H1 (cell line): ENCODE results near the gene JAKMIP2. TPM values are rescaled to one million over a fixed set of nuclear protein-coding genes. Genes with fewer than 3 reads are reported as not detected.

Source experiments
- CTCF ChIA-PET: fragments of 300-600 bp; sonication (Branson Sonifier 250); formaldehyde crosslinking; loops from one replicate; lab custom pipeline; 2021; ENCODE audit not compliant: partially characterized antibody; lab: Charles Lee
- POLR2A ChIA-PET: fragments of 300-600 bp; sonication (Branson Sonifier 250); formaldehyde crosslinking; loops from one replicate; lab custom pipeline; 2021; ENCODE audit warnings: inconsistent platforms; ENCODE audit not compliant: partially characterized antibody; lab: Charles Lee
- DNase-seq, 2 experiments: peaks; one replicate each; pipeline versions ENCODE4 v3.0.0 to v3.0.0-alpha.2; 2010 to 2022; ENCODE audit warnings: low spot score in 2 of 2, low read depth in 1 of 2, mixed read lengths in 1 of 2
- FAIRE-seq: peaks from 2 replicates; lab custom pipeline; 2011; peaks lifted over from hg19 to GRCh38; lab: Jason Lieb, UNC
- H2AFZ ChIP-seq: 2 replicates; pipeline ENCODE4 v1.8.1; 2012; ENCODE audit warnings: low read length, inconsistent platforms
- H2AK5ac ChIP-seq: 2 replicates; pipeline ENCODE4 v1.6.1; 2013; ENCODE audit warnings: low read depth, low read length
- H2BK120ac ChIP-seq: replicated peaks from 2 replicates; pipeline ENCODE3; 2013; ENCODE audit warnings: low read depth, low read length, inconsistent platforms
- H2BK12ac ChIP-seq: 2 replicates; pipeline ENCODE4 v1.6.1; 2013; ENCODE audit warnings: low read depth, low read length
- H2BK15ac ChIP-seq: 2 replicates; pipeline ENCODE4 v1.6.1; 2013; ENCODE audit warnings: low read length
- H2BK20ac ChIP-seq: 2 replicates; pipeline ENCODE4 v1.6.1; 2013; ENCODE audit warnings: low read length
- H2BK5ac ChIP-seq: 2 replicates; pipeline ENCODE4 v1.6.1; 2013; ENCODE audit warnings: low read depth, low read length
- H3K14ac ChIP-seq: 2 replicates; pipeline ENCODE4 v1.6.1; 2013; ENCODE audit warnings: inconsistent platforms; ENCODE audit not compliant: insufficient read length
- H3K18ac ChIP-seq: 2 replicates; pipeline ENCODE4 v1.6.1; 2013; ENCODE audit warnings: low read length; ENCODE audit errors: extremely low read depth
- H3K23ac ChIP-seq: 2 replicates; pipeline ENCODE4 v1.6.1; 2013; ENCODE audit warnings: inconsistent platforms; ENCODE audit not compliant: insufficient read length
- H3K23me2 ChIP-seq: 2 replicates; pipeline ENCODE4 v1.6.1; 2013; ENCODE audit warnings: low read depth, low read length
- H3K27ac ChIP-seq: 2 replicates; pipeline ENCODE4 v1.6.1; 2011; ENCODE audit warnings: low read depth, low read length, inconsistent platforms
- H3K27me3 ChIP-seq, 4 experiments: replicated peaks in 1 of 4; 1 replicate in 1 of 4; 2 replicates in 3 of 4; pipeline versions ENCODE4 v1.6.1 to v1.8.1; 2011 to 2013; ENCODE audit warnings: low read length in 3 of 4, mild to moderate bottlenecking in 3 of 4, inconsistent platforms in 2 of 4, mixed read lengths in 2 of 4, moderate library complexity in 1 of 4; ENCODE audit not compliant: control insufficient read depth in 3 of 4, insufficient read depth in 3 of 4; ENCODE audit errors: extremely low read depth in 1 of 4
- H3K36me3 ChIP-seq, 4 experiments: 2 replicates each; pipeline versions ENCODE4 v1.6.1 to v1.8.1; 2011 to 2013; ENCODE audit warnings: mild to moderate bottlenecking in 4 of 4, low read length in 3 of 4, moderate library complexity in 2 of 4, control low read depth in 1 of 4, inconsistent platforms in 1 of 4; ENCODE audit not compliant: insufficient read depth in 4 of 4, control insufficient read depth in 2 of 4
- H3K4ac ChIP-seq: replicated peaks from 2 replicates; pipeline ENCODE3; 2013; ENCODE audit warnings: low read length, low read depth, mixed read lengths, inconsistent platforms; ENCODE audit not compliant: insufficient read length
- H3K4me1 ChIP-seq, 4 experiments: replicated peaks in 1 of 4; 1 replicate in 1 of 4; 2 replicates in 3 of 4; pipeline versions ENCODE4 v1.6.1 to v1.8.1; 2011 to 2013; ENCODE audit warnings: low read length in 3 of 4, inconsistent platforms in 2 of 4, mixed read lengths in 1 of 4; ENCODE audit not compliant: insufficient read depth in 4 of 4, control insufficient read depth in 3 of 4
- H3K4me2 ChIP-seq, 2 experiments: 2 replicates each; pipeline versions ENCODE4 v1.6.1 to v1.8.1; 2011 to 2013; ENCODE audit warnings: low read depth in 2 of 2, low read length in 2 of 2, control low read depth in 1 of 2, inconsistent platforms in 1 of 2, mild to moderate bottlenecking in 1 of 2; ENCODE audit not compliant: insufficient read depth in 1 of 2
- H3K4me3 ChIP-seq, 4 experiments: fragments of 200-600, 300-600 bp in 1 of 4; sonication (generic), shearing (Covaris generic), sonication (Bioruptor Twin) in 1 of 4; 2 replicates each; pipeline versions ENCODE4 v1.5.1 to v1.8.1; 2011 to 2016; ENCODE audit warnings: low read length in 4 of 4, low read depth in 3 of 4, control low read depth in 2 of 4, inconsistent platforms in 2 of 4, mild to moderate bottlenecking in 2 of 4, mixed read lengths in 1 of 4, moderate library complexity in 1 of 4; ENCODE audit not compliant: insufficient read depth in 2 of 4; ENCODE audit errors: extremely low read depth in 1 of 4
- H3K56ac ChIP-seq: replicated peaks from 2 replicates; pipeline ENCODE3; 2013; ENCODE audit warnings: low read depth, mild to moderate bottlenecking, mixed read lengths, low read length, inconsistent platforms; ENCODE audit not compliant: insufficient read length
- H3K79me1 ChIP-seq: 2 replicates; pipeline ENCODE4 v1.6.1; 2013; ENCODE audit warnings: low read depth, low read length, control low read depth
- H3K79me2 ChIP-seq, 2 experiments: 2 replicates each; pipeline versions ENCODE4 v1.6.1 to v1.8.1; 2012 to 2013; ENCODE audit warnings: low read length in 2 of 2, mild to moderate bottlenecking in 2 of 2, inconsistent platforms in 1 of 2; ENCODE audit not compliant: insufficient read depth in 2 of 2, control insufficient read depth in 1 of 2
- H3K9ac ChIP-seq, 4 experiments: replicated peaks in 1 of 4; 1 replicate in 1 of 4; 2 replicates in 3 of 4; pipeline versions ENCODE4 v1.6.1 to v1.8.1; 2011 to 2013; ENCODE audit warnings: low read depth in 3 of 4, low read length in 3 of 4, control low read depth in 2 of 4, mild to moderate bottlenecking in 2 of 4, moderate library complexity in 2 of 4, inconsistent platforms in 1 of 4; ENCODE audit errors: extremely low read depth in 1 of 4
- H3K9me3 ChIP-seq, 2 experiments: 2 replicates each; pipeline versions ENCODE4 v1.6.1 to v1.8.1; 2012 to 2013; ENCODE audit warnings: mild to moderate bottlenecking in 2 of 2, moderate library complexity in 2 of 2, control low read depth in 1 of 2, inconsistent platforms in 1 of 2, low read depth in 1 of 2, low read length in 1 of 2, mixed read lengths in 1 of 2; ENCODE audit not compliant: insufficient read depth in 2 of 2
- H4K20me1 ChIP-seq, 2 experiments: replicated peaks in 1 of 2; 2 replicates each; pipeline versions ENCODE3 to v1.8.1; 2011 to 2013; ENCODE audit warnings: inconsistent platforms in 2 of 2, low read length in 2 of 2, mild to moderate bottlenecking in 1 of 2; ENCODE audit not compliant: insufficient read depth in 2 of 2, control insufficient read depth in 1 of 2
- H4K5ac ChIP-seq: 2 replicates; pipeline ENCODE4 v1.6.1; 2013; ENCODE audit warnings: low read length, low read depth, mixed read lengths, inconsistent platforms; ENCODE audit not compliant: insufficient read length
- H4K8ac ChIP-seq: 2 replicates; pipeline ENCODE4 v1.8.0; 2013; ENCODE audit warnings: mild to moderate bottlenecking, moderate library complexity, low read length, inconsistent platforms; ENCODE audit not compliant: insufficient read depth; ENCODE audit errors: extremely low read depth
- H4K91ac ChIP-seq: replicated peaks from 2 replicates; pipeline ENCODE3; 2013; ENCODE audit warnings: low read length, mixed read lengths, inconsistent platforms; ENCODE audit not compliant: insufficient read length
- BRCA1 ChIP-seq: IDR thresholded peaks from 2 replicates; pipeline ENCODE4 v1.6.1; 2012; ENCODE audit warnings: low read depth, low read length, improper control_type of control experiment
- CHD1 ChIP-seq: IDR thresholded peaks from 2 replicates; pipeline ENCODE4 v1.6.1; 2012; ENCODE audit warnings: low read depth, low read length, improper control_type of control experiment
- EP300 ChIP-seq, 2 experiments: IDR thresholded peaks; 1 replicate in 1 of 2; 2 replicates in 1 of 2; pipeline ENCODE4 v1.6.1; 2011 to 2012; ENCODE audit warnings: low read depth in 2 of 2, low read length in 2 of 2, mild to moderate bottlenecking in 2 of 2, borderline replicate concordance in 1 of 2, inconsistent platforms in 1 of 2, moderate library complexity in 1 of 2
- GTF2F1 ChIP-seq: IDR thresholded peaks from 2 replicates; pipeline ENCODE4 v1.6.1; 2012; ENCODE audit warnings: low read depth, low read length, improper control_type of control experiment, borderline replicate concordance
- HDAC6 ChIP-seq: IDR thresholded peaks from one replicate; pipeline ENCODE4 v1.7.1; 2012; ENCODE audit warnings: low read depth, mild to moderate bottlenecking, inconsistent platforms, low read length, moderate library complexity
- NANOG ChIP-seq: IDR thresholded peaks from 2 replicates; pipeline ENCODE4 v1.6.1; 2011; ENCODE audit warnings: low read length, low read depth, mild to moderate bottlenecking, inconsistent platforms; ENCODE audit not compliant: insufficient read depth, poor library complexity, severe bottlenecking
- POLR2AphosphoS5 ChIP-seq: IDR thresholded peaks from 2 replicates; pipeline ENCODE4 v1.6.1; 2011; ENCODE audit warnings: low read depth, low read length
- POU5F1 ChIP-seq: IDR thresholded peaks from 2 replicates; pipeline ENCODE4 v1.6.1; 2011; ENCODE audit warnings: low read depth, mild to moderate bottlenecking, low read length, moderate library complexity
- RXRA ChIP-seq: IDR thresholded peaks from 2 replicates; pipeline ENCODE4 v1.6.1; 2011; ENCODE audit warnings: low read depth, mild to moderate bottlenecking, low read length, moderate library complexity; ENCODE audit not compliant: insufficient read depth
- SIRT6 ChIP-seq: IDR thresholded peaks from one replicate; pipeline ENCODE4 v1.7.1; 2012; ENCODE audit warnings: low read length, inconsistent platforms
- SP2 ChIP-seq: IDR thresholded peaks from 2 replicates; pipeline ENCODE4 v1.6.1; 2012; ENCODE audit warnings: mild to moderate bottlenecking, low read length, inconsistent platforms
- SRF ChIP-seq: IDR thresholded peaks from 2 replicates; pipeline ENCODE4 v1.6.1; 2011; ENCODE audit warnings: mild to moderate bottlenecking, low read depth, low read length, moderate library complexity
- TEAD4 ChIP-seq: IDR thresholded peaks from 2 replicates; pipeline ENCODE4 v1.6.1; 2012; ENCODE audit warnings: low read depth, low read length, inconsistent platforms, mixed read lengths
- WGBS, 2 experiments: shearing (Covaris generic) in 1 of 2; methylation state at CpG; one replicate each; pipeline versions ENCODE4 v1.1.6 to v1.1.7; 2013 to 2015; ENCODE audit warnings: low lambda C conversion rate in 2 of 2, mixed read lengths in 2 of 2, inconsistent platforms in 1 of 2, low coverage in 1 of 2, missing lambda C conversion rate in 1 of 2; ENCODE audit not compliant: insufficient replicate concordance in 2 of 2, insufficient coverage in 1 of 2, insufficient read length in 1 of 2; ENCODE audit errors: extremely low coverage in 1 of 2, missing lambda C conversion rate in 1 of 2; 5-methylcytosine and 5-hydroxymethylcytosine counted together
- polyA plus RNA-seq, 7 experiments: library from polyadenylated mRNA; depleted of rRNA in 3 of 7; stranded (reverse) in 5 of 7; unstranded in 2 of 7; fragments of >200 nt in 5 of 7; fragments of 200-250 nt in 2 of 7; gene quantifications; 1 replicate in 5 of 7; 2 replicates in 1 of 7; 4 replicates in 1 of 7; pipeline versions ENCODE4 v1.2.1 to v1.2.3, GENCODE V29; 2011 to 2013; ENCODE audit warnings: missing spikeins in 2 of 7, mixed read lengths in 2 of 7
- total RNA-seq: library from RNA; stranded (reverse); fragmentation: NEBNext Ultra II Directional; extraction: Animal tissue kit (Norgen Biotek cat#: 25700); gene quantifications from 2 replicates; pipeline ENCODE4 v1.2.1, GENCODE V29; 2021
- TF ChIP-seq, protein P1 (sequence below): IDR thresholded peaks from 2 replicates; pipeline ENCODE4 v1.6.1; 2011; ENCODE audit warnings: low read length, improper control_type of control experiment

The JAKMIP2 gene
- total and polyA plus RNA-seq, 2 of the 8 experiments (the other 6 are each of a cell fraction or from before 2014, with no cell fraction given): 2.4 to 13.6 TPM

DNA sequence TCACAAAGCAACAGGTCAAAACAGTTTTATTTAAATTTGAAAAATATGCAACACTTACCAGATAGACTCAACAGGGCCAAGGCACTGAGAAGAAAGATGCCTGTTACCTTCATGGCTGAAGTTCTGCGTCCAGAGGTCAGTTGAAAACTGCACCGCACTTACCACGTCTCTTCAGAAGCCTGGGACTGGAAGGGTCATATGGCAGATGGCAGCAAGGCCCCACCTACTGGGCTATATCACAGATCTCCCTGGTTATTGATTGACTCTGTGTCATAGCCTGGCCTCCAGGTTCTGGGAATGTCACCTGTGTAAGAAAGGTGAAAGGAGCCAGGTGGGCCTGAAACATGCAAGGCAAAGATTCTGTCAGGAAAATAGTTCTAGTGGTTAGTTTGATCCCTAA is 48.9 kb upstream of the JAKMIP2 start, which contains the start of gene SPINK1:
Gene SPINK1 (minus strand): TSS at position 207 of the 400 bp plus-strand sequence. CDS start 94 bp downstream, at position 113.
- no peak within 1 kb of the TSS for H2BK15ac ChIP-seq
- H4K8ac ChIP-seq: no peak within 1 kb of the TSS; the same call in 1 of the 2 replicates
- H4K20me1 ChIP-seq: no peaks in the 10 kb centered on the region
- H3K27ac ChIP-seq: no peak within 1 kb of the TSS
- H3K23ac ChIP-seq: no peak within 1 kb of the TSS
- no peak within 1 kb of the TSS for H3K4ac ChIP-seq
- no peaks in the 10 kb centered on the region for H3K79me1 ChIP-seq
- no peaks in the 10 kb centered on the region for H3K79me2 ChIP-seq
- FAIRE-seq (no peak), DNase-seq (no peak)
- H3K4me1 ChIP-seq: no peaks in the 10 kb centered on the region
- no peak within 1 kb of the TSS for H2AFZ ChIP-seq
- ChIA-PET POLR2A (interaction anchor here (1.0 kb wide), 1 partner anchor 16 kb away, joined by 3 read pairs; no protein-coding TSS in a partner anchor), CTCF (interaction anchor here (0.9 to 2.0 kb wide), 2 partner anchors 20 to 57 kb away, joined by 3 to 9 read pairs; no protein-coding TSS in a partner anchor)
- no peak within 1 kb of the TSS for H2AK5ac ChIP-seq
- WGBS, 2 experiments: 95% methylated on average over 3 of the region's 3 CpGs; no CpG with 5 or more reads in 1 of the 2 experiments
- no peak within 1 kb of the TSS for H3K56ac ChIP-seq
- no peak within 1 kb of the TSS for H4K91ac ChIP-seq
- no peak within 1 kb of the TSS for H3K18ac ChIP-seq
- H3K4me2 ChIP-seq: no peak within 1 kb of the TSS
- H3K23me2 ChIP-seq: no peaks in the 10 kb centered on the region
- no peak within 1 kb of the TSS for H2BK120ac ChIP-seq
- no peaks in the 10 kb centered on the region for H3K27me3 ChIP-seq
- no peak within 1 kb of the TSS for H3K9ac ChIP-seq
- no peaks in the 10 kb centered on the region for H3K9me3 ChIP-seq
- no peak within 1 kb of the TSS for H2BK12ac ChIP-seq
- H3K14ac ChIP-seq: no peak within 1 kb of the TSS
- H3K36me3 ChIP-seq: no peaks in the 10 kb centered on the region; a peak in 1 of 8 replicates
- H2BK20ac ChIP-seq: no peak within 1 kb of the TSS
- no peak within 1 kb of the TSS for H4K5ac ChIP-seq
- no peak within 1 kb of the TSS for H3K4me3 ChIP-seq
- H2BK5ac ChIP-seq: no peak within 1 kb of the TSS
- TF ChIP-seq SP2 (no peak), CHD1 (no peak), SIRT6 (no peak), HDAC6 (no peak), GTF2F1 (no peak), POLR2AphosphoS5 (no peak), RXRA (no peak), NANOG (no peak), SRF (no peak), POU5F1 (no peak), EP300 (IDR thresholded peaks at IDR 0.05; ENCODE audit: borderline replicate concordance in 1 of 2, low read depth in 2 of 2, low read length in 2 of 2) (no peak), TEAD4 (no peak), BRCA1 (no peak)
- TF ChIP-seq, protein P1, sequence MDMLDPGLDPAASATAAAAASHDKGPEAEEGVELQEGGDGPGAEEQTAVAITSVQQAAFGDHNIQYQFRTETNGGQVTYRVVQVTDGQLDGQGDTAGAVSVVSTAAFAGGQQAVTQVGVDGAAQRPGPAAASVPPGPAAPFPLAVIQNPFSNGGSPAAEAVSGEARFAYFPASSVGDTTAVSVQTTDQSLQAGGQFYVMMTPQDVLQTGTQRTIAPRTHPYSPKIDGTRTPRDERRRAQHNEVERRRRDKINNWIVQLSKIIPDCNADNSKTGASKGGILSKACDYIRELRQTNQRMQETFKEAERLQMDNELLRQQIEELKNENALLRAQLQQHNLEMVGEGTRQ: no peak
